ENCODE data around the gene SRC.

SRC gene

DNA sequence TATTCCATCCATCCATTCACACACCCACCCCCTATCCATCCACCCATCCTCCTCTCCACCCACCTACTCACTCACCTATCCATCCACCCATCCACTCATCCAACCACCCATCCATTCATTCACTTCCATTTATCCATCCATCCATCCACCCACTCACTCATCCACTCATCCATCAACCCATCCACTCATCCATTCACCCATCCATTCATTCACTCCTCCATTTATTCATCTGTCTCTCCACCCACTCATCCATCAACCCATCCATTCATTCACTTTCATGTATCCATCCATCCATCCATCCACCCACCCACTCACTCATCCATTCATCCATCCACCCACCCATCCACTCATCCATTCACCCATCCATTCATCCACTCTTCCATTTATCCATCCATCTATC is 84.1 kb downstream of the SRC start:
- DNase-seq (ENCODE audit: low read depth, low spot score), result no peak
- ChIA-PET CTCF (no interaction called here), POLR2A (no interaction called here)
- TF ChIP-seq, protein P1, sequence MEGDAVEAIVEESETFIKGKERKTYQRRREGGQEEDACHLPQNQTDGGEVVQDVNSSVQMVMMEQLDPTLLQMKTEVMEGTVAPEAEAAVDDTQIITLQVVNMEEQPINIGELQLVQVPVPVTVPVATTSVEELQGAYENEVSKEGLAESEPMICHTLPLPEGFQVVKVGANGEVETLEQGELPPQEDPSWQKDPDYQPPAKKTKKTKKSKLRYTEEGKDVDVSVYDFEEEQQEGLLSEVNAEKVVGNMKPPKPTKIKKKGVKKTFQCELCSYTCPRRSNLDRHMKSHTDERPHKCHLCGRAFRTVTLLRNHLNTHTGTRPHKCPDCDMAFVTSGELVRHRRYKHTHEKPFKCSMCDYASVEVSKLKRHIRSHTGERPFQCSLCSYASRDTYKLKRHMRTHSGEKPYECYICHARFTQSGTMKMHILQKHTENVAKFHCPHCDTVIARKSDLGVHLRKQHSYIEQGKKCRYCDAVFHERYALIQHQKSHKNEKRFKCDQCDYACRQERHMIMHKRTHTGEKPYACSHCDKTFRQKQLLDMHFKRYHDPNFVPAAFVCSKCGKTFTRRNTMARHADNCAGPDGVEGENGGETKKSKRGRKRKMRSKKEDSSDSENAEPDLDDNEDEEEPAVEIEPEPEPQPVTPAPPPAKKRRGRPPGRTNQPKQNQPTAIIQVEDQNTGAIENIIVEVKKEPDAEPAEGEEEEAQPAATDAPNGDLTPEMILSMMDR (IDR thresholded peaks at IDR 0.05; ENCODE audit: insufficient read depth, low read length, missing control alignments), result no peak
- no peak overlapping the region for H3K4me3 ChIP-seq (ENCODE audit: low read depth, low read length)

DNA sequence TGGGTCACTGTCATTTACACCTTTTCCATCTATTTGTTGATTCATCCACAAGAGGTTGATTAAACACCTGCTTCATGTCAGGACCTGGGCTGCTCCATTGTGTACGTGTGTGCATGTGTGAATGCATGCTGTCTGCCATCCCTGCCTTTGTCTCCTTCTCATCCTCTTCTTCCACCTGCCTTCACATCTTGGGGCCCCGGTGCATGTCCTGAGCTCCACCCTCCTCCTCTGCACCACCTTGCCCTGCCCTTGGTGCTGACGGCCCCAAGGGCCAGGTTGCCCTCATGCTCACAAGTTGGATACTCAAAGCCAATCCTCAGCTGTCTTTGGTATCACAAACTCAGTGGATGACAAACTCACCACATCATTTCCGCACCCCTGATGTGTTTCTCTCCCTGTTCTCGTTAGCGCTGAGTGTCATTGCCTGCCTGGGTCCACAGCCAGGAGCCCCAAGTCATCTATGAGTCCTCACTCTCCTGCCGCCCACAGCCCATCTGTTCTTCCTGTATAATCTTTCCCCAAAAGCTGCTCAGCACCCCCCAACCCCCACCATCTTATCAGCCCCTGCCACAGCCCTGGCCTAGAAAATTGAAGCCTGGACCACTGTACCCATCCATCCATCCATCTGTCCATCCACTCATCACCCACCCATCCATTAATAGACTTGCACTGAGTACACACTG is 85.0 kb downstream of the SRC start:
- no peak overlapping the region for H3K4me3 ChIP-seq (ENCODE audit: low read depth, low read length)
- no peak for DNase-seq (ENCODE audit: low read depth, low spot score)
- ChIA-PET POLR2A (no interaction called here), CTCF (no interaction called here)
- TF ChIP-seq, protein P1 (IDR thresholded peaks at IDR 0.05; ENCODE audit: insufficient read depth, low read length, missing control alignments), result no peak

DNA sequence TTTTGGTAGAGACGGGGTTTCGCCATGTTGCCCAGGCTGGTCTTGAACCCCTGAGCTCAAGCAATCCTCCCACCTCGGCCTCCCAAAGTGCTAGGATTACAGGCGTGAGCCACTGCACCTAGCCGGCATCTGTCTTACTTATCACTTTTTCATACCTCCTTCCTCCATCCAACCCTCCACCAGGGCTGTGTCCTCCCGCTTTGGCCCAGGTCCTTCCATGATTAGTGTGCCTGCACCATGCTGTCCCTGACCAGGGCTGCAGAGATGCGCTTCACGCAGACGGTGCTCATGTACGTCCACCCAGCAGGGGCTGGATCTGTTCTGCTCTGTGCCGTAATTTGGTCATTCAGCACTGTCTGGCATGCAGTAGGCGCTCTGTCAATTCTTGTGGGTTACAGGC is 85.8 kb downstream of the SRC start:
- ChIA-PET POLR2A (no interaction called here), CTCF (no interaction called here)
- no peak overlapping the region for H3K4me3 ChIP-seq (ENCODE audit: low read depth, low read length)
- DNase-seq (ENCODE audit: low read depth, low spot score), result no peak
- TF ChIP-seq, protein P1 (IDR thresholded peaks at IDR 0.05; ENCODE audit: insufficient read depth, low read length, missing control alignments), result no peak

DNA sequence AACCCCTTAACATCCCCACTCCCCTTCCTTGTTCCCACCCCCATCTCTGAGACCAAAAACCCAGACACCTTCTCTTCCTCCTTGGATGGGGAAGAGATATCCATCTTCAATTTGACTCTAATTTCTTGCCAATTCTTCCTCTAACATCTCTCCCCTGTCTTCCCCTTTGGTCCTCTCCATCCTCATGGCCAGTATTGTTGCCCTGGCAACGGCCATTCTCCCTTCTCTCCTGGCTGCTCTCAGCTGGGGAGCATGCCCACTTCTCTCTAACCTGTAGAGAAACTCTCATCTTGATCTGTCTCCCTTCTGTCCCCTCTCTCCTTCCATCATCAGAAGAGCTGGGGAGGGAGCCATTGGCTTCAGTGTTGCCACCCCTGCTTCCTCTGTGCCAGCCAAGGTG is 86.7 kb downstream of the SRC start:
- POLR2A ChIA-PET, result no interaction called here

DNA sequence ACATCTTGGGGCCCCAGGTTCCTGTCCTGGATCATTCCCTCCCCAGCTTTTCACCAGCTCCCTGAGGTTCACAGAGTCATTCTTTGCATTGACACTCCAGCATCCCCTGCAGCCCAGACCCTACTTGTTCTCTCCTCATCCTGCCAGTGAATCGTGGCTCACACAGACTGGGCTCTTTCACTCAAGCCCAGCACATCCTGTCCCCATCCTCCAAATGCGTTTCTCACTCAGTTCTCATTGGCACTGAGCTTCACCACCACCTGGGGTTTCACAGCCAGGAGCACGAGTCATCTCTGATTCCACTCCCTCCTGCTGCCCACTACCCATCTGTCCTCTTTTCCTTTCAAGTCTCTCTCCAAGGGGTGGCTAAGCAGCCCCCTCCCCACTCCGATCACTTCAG is 89.7 kb downstream of the SRC start:
- DNase-seq (ENCODE audit: low read depth, low spot score), result no peak
- H3K4me3 ChIP-seq (ENCODE audit: low read depth, low read length), result no peak overlapping the region
- POLR2A ChIA-PET, result no interaction called here
- TF ChIP-seq, protein P1 (IDR thresholded peaks at IDR 0.05; ENCODE audit: insufficient read depth, low read length, missing control alignments), result no peak
- CTCF ChIA-PET, result no interaction called here

More for the DNA sequence above, 86.7 kb downstream of the SRC start:
- no peak overlapping the region for H3K4me3 ChIP-seq (ENCODE audit: low read depth, low read length)
- DNase-seq (ENCODE audit: low read depth, low spot score), result no peak
- CTCF ChIA-PET, result no interaction called here
- TF ChIP-seq, protein P1 (IDR thresholded peaks at IDR 0.05; ENCODE audit: insufficient read depth, low read length, missing control alignments), result no peak

DNA sequence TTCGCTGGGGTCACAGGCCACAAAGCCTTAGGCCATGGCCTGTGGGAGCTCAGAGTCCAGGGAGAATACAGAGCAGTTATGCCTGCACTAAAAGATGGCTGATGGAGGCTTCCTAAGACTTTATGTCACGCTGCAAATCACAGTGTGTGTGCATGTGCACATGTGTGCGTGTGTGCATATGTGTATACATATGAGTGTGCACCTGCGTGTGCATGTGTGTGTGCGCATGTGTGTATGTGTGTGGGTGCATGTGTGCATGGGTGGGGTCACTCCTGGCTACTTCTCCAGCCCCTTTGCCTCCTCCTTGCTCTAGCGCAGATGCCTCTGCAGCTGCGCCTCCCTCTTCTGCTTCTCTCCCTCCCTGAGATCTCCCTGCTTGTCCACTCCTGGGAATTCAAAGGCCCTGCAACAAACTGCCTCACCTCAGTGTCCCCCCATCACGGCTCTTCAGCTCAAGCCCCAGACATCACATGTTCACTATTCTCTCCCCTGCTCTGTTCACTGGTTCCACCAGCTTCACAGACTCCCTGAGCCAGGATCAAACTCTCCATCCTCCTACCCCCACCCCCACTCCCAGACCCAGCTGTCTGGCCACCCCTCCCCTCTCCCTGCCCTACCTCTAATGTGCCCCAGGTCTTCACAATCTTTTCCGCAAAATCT is 90.7 kb downstream of the SRC start:
- ChIA-PET CTCF (no interaction called here), POLR2A (no interaction called here)
- DNase-seq (ENCODE audit: low read depth, low spot score), result no peak

More for the DNA sequence above, 90.7 kb downstream of the SRC start:
- H3K4me3 ChIP-seq (ENCODE audit: low read depth, low read length), result no peak overlapping the region
- TF ChIP-seq, protein P1 (IDR thresholded peaks at IDR 0.05; ENCODE audit: insufficient read depth, low read length, missing control alignments), result no peak

Measured in AG04449 (cell line).